ENCODE results near the gene CEMIP.
A peak's percentile ranks its signal among the peaks of the same experiment; 100 is the strongest.

The CEMIP gene

GRCh38 chr15:80978685-80979329 lies 199.6 kb downstream of the CEMIP start (continued):
- no peak for TF ChIP-seq ZNF16 (tag by site-specific recombination; IDR thresholded peaks at IDR 0.05; ENCODE audit: low read depth)
- no peak for TF ChIP-seq SALL2 (tag by site-specific recombination; IDR thresholded peaks at IDR 0.05; ENCODE audit: borderline replicate concordance)
- TF ChIP-seq ZNF366 (tag by site-specific recombination; conservative IDR thresholded peaks at IDR 0.05): peak; percentile 53; the same call in 1 of the 2 replicates
- no peak for TF ChIP-seq ZNF555 (tag by site-specific recombination; conservative IDR thresholded peaks at IDR 0.05)
- TF ChIP-seq ZBTB49 (tag by site-specific recombination; IDR thresholded peaks at IDR 0.05; ENCODE audit: low read depth): no peak
- no peak for TF ChIP-seq ZBTB26 (tag by site-specific recombination; optimal IDR thresholded peaks at IDR 0.05)
- 0 out of 2 replicates have a peak, but pooled peaks have one; percentile 9 for TF ChIP-seq PRDM10 (tag by site-specific recombination; IDR thresholded peaks at IDR 0.05)
- TF ChIP-seq ZNF629 (tag by site-specific recombination; IDR thresholded peaks at IDR 0.05): peak; percentile 74; the same call in 1 of the 2 replicates
- TF ChIP-seq ATF2 (tag by site-specific recombination; IDR thresholded peaks at IDR 0.05; ENCODE audit: low read depth): no peak
- TF ChIP-seq PRDM6 (tag by site-specific recombination; IDR thresholded peaks at IDR 0.05): peak; percentile 72
- TF ChIP-seq ZBTB21 (tag by site-specific recombination; IDR thresholded peaks at IDR 0.05): peak; percentile 28; the same call in 1 of the 2 replicates
- TF ChIP-seq ZBTB11 (tag by site-specific recombination; conservative IDR thresholded peaks at IDR 0.05; ENCODE audit: low read depth): no peak
- peak; percentile 82 for TF ChIP-seq WT1 (tag by site-specific recombination; IDR thresholded peaks at IDR 0.05)
- TF ChIP-seq ZNF660 (tag by site-specific recombination; IDR thresholded peaks at IDR 0.05): no peak
- no peak for TF ChIP-seq INSM2 (tag by site-specific recombination; IDR thresholded peaks at IDR 0.05)
- TF ChIP-seq ZNF580 (tag by site-specific recombination; IDR thresholded peaks at IDR 0.05): no peak
- TF ChIP-seq OSR2 (tag by site-specific recombination; IDR thresholded peaks at IDR 0.05): peak; percentile 14; the same call in 1 of the 2 replicates
- no peak for TF ChIP-seq ZNF324 (tag by site-specific recombination; IDR thresholded peaks at IDR 0.05)
- TF ChIP-seq SP7 (tag by site-specific recombination; IDR thresholded peaks at IDR 0.05): peak; percentile 45; the same call in 1 of the 2 replicates
- TF ChIP-seq GFI1B (tag by site-specific recombination; IDR thresholded peaks at IDR 0.05): peak; percentile 83

All from HEK293 (cell line).